HG02938 (cell line): ENCODE measurements around the gene MSL1.

Source experiments
- ATAC-seq: cut with Tn5 transposase; IDR thresholded peaks from one replicate; pipeline ENCODE4 v1.9.1; 2021; ENCODE audit warnings: mild to moderate bottlenecking, moderate library complexity; ENCODE audit not compliant: unreplicated experiment

The MSL1 gene

DNA sequence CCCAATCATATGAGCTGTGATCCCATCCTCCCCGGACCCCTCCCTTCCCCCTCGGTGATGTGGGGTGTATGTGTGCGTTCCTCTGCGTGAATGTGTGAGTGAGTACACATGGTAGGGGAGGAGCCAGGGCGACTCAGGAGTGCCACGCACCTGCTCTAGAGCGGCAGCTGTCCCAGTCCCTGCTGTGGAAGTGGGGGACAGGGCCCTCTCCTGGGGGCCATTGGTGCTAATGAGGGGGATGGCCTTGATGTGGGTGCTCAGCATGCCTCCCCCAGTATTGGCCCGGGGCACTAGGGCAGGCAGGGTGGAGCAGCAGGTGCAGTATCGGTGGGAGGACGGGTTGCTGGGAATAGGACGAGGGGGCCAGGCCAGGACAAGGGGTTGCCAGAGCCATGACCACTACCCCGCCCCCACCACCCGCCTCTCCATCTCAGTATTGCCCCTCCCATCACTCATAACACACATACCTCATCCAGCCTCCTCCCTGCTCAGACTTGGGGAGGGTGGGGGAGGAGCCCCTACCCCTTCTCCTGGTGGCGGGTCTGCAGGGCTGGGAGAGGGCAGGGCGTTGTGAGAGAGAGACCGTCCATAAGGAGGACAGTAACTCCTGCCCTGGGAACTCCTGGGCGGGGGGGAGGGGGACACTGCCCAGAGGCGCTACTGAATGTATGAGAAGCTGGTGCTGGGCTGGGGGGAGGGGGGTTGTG lies 29.9 kb upstream of the MSL1 start:
- no peak for ATAC-seq

DNA sequence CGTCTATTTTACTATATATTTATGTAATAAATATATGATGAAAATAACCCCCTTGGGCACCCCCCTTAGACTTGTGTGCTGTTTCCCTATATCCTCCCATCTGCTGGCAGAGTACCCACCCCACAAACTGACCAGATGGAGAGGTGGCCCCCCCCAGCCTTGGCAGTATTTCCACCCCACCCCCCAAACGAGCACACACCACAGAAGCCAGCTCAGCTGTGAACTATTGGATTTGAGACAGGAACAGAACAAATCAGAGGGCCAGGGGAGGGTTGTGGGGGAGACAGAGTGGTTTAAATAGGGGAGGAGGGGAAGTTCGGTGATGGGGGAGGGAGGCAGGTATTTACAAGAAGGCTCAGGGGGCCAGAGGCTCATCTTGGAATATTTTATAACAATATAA lies 29.2 kb upstream of the MSL1 start:
- no peak for ATAC-seq

DNA sequence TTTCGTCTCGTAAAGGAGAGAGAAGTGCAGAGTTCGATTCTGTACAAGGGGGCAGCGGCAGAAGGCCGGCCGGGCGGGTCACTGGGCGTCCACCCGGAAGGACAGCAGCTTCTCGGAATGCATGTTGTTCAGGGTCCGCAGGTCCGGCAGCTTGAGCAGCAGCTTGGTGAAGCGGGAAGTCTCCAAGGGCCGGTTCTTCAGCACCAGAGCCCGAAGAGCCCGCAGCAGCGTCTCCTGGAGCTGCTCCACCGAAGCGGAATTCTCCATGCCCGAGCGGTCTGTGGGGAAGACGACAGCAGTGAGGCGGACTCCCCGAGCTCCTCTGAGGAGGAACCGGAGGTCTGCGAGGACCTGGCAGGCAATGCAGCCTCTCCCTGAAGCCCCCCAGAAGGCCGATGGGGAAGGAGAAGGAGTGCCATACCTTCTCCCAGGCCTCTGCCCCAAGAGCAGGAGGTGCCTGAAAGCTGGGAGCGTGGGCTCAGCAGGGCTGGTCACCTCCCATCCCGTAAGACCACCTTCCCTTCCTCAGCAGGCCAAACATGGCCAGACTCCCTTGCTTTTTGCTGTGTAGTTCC lies 28.7 kb upstream of the MSL1 start:
- ATAC-seq, result no peak

DNA sequence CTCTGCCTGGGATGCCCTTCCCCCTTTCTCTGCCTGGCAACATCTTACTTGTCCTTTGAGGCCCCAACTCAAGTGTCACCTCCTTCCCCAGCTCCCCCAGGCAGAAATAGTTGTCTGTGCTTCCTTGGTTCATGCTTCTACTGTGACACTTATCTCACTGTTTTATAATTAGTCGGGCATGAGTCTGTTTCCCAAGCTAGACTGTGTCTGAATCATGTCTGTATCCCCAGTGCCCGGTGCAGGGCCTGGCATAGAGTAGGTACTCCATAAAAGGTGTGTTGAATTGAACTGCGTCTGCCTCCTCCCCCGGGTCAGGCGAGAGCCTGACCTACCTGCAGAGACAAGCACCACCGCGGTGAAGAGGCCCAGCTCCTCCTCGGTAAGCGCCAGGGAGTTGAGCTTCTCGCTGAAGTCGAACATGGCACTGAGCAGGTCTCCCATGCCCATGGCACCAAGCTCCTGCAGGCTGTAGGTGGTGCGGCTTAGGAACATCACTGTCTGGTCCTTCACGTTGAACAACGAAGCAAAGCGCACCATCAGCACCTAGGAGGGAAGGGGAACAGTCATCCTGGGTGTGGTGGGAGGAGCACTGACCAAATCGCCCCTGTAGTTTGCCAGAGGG lies 28.1 kb upstream of the MSL1 start:
- ATAC-seq, result no peak

DNA sequence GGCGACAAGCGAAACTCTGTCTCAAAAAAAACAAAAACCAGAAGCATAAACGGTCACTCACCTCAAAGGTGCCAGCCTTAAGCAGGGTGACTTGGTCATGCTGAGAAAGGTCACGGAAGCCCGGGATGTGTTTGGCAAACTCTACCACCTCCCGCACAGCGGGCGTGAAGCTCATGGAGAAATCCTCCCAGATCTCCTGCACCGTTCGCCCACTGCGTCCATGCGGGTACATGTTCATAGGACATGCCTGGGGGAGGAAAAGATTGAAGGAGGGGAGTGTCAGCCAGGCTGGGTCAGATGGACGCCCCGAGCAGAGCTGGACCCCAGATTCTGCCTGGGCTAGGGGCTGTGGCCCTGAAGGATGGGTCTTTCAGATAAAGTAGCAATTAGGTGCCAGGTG lies 26.9 kb upstream of the MSL1 start:
- no peak for ATAC-seq

DNA sequence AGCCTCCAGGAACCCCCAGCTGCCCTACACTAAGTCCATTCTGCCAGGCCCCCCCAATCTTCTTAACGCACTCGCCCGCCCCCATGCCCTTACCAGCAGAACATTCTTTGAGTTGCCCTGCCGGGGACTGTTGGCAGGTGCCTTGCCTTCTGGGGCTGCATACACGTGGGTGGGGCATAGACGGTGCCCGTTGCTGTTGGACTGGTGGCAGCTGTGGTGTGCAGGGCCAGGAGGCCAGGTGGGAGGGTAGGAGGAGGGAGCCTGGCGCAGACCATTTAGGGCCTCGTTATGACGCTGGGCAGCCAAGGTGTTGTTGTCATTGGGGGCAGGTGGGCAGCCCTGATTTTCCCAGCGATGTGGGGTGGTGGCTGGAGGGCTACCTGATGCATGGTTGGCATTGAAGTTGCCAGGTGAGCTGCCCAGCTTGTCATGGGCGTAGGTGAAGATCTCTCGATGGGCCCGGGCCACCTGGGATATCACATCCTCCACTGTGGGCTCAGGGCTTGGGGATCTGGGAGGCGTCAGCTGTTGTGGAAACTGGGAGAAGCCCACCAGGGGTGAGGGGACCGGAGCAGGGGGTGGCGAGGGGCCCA lies 26.3 kb upstream of the MSL1 start:
- no peak for ATAC-seq

DNA sequence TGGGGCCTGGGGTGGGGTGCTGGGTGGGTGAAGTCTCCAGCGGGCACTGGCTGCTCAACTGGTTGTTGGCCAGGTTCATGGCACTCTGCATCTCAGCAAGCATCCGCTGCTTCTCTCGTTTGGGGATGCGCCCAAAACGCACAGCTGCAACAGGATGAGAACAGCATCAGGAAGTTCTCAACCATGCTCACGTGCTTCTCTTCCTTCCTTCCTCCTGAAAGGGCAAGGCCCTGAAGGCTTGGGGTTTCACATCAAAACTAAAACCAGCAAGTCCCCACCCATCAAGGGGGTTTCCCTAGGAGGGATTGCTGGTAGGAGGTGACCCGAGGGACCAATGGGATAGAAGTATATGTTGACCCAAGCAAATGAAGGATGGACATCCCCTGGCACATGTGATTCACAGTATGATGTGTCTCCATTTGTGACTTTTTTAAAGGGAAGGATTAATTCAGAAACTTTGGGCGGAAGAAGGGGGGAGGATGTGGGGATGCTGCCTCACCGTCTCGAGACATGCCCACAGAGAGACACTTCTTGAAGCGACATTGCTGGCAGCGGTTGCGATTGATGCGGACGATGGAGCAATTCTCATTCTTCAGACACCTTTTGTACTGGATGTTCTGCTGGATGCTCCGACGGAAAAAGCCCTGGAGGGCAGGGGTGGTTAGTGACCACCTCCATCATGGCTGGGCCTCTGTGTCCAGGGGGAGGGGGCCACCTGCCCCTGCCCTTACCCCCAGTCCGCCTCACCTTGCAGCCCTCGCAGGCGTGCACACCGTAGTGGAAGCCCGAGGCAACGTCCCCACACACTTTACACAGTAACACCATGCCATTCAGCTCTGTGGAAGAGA lies 25.6 kb upstream of the MSL1 start:
- ATAC-seq, result peak; percentile 47

DNA sequence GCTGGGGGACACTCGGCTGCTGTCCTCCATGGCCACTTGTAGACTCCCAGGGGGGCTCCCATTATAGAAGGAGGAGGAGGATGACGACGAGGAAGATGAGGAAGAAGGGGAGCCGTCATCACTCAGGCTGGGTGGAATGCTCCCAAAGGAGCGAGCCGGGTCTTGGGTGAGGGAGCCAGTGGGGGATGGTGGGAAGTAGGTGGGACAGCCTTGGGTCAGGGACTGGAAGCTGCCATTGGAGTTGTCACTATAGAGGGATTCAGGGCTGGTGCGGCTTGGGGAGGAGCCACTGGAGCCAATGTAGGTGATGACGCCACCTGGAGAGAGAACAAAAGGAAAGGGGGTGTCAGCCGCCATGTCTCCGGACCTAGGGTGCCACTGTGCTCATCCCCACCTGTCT lies 24.7 kb upstream of the MSL1 start:
- ATAC-seq, result no peak

DNA sequence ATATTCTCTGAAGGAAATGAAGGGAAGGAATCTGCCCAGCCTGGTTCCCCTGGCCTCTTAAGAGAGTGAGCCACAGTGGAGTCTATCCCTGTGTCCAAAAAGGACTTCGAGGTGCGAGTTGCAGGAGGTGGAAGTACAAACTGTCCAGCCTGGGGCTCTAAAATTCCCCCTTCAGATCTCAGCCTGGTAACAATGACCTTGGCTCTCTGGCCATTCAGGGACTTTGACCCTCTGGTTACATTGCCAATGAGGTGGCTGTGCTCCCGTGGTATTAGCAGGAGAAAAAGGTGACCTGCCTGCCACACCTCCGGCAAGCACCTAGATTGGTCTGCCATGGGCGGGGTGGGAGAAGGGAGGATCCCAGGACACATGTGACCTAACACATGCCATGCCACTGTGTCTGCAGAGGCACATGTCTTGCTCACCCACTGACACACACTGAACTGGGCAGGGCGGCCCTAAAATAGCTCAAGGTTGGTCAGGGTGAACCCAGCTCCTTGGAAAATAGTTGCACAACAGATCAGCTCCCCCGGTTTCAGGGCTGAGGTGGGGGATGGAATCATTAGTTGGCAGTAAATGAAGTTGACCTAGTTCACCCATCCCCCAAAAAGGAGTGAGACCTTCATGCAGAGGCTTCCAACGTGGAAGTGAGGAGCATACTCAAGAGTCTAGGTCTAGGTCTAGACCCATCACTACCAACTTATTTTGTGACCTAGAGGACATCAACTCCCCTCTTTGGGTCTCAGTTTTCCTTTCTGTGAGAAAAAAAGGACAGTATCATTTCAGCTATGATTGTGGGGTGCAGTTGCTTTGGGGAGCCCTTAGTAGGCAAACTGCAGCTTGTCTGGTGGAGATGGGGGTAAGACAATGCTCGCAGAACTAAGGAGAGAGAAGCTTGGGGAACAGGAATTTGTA lies 23.6 kb upstream of the MSL1 start:
- ATAC-seq, result no peak

DNA sequence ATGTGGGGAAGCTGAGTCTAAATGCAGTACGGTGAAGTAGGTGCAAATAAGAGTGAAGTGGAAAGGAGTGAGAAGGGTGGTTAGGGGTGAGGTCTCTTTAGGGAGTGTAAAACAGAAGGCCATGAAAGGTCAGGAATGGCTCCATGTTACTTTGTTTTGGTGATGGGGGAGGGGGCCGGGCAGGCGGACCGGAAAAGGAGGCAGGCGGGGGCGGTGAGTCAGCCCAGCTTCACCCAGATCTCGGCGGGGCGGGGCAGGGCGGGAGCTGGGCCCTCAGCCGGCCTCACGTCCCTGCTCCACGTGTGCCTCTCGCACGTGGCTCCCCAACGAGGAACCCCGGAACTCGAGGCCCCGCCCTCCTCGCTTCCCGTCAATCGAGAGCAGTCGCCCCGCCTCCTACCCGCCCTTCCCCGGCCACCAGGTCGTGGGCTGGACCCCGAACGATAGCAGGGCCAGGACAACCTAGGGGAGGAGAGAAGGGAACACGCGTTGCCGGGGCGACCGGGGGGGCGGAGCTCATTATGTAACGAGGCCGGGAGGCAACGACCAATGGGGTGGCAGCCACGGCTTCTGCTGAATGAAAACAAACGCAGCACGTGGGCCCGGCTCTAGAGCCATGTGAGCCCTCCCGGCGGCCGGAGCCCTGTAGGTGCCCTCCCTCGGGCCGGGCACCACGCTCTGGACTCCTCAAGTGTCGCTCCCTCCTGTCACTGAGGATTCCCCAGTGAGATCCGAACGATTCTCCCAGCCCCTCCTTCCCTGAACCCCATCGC lies 22.7 kb upstream of the MSL1 start:
- peak; percentile 48 for ATAC-seq

DNA sequence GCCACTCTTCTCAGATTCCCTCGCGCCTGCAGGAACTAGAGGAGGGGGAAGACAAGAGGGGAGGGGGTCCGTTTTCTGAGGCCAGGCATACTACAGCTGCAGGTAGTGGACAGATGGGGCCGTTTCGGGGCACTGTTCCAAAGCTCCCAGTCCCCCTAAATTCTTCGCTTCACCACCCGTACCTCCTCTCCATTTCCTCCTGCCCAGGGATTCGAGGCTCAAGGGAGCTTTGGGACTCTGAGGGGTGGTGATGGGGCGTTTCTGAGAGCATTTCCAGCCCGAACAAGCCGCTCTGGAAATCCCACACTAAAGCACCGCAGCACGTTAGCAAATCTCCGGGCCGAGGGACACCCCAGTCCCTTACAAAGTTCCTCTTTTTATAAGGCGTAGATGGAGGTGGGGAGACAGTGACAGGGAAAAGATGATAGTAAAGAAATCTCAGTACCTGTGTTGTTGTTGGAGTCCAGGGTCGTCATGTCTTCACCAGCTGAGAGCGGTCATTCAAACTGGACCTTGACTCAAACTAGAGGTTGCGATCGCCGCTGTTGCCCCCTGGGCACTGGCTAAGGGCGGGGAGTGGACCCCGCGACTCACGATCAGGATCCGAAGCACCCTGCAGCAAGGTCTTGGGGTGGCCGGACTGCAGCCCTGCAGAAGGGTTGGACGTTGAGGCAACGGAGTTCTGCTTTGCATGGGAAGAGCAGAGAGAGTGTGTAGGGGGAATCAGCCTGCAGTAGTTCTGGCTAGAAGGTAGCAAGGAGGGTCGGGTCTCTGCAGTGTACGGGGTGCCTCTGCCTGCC lies 22.0 kb upstream of the MSL1 start:
- no peak for ATAC-seq

DNA sequence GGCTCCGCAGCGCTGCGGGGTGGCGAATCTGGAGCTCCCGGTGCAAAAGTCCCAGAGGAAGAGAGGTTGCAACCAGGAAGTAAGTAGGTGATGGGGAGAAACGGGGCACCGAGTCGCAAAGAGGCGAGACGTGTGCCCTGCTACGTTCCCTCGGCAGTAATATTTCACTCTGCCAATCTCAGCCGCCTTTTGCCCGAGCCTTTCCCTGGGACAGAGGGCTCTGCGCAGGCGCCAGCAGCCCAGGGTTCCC lies 21.4 kb upstream of the MSL1 start, which contains the start of gene NR1D1:
Gene NR1D1 (minus strand): TSS at position 171 of the 250 bp plus-strand sequence. CDS start 495 bp downstream, outside the sequence.
- ATAC-seq, result no peak

DNA sequence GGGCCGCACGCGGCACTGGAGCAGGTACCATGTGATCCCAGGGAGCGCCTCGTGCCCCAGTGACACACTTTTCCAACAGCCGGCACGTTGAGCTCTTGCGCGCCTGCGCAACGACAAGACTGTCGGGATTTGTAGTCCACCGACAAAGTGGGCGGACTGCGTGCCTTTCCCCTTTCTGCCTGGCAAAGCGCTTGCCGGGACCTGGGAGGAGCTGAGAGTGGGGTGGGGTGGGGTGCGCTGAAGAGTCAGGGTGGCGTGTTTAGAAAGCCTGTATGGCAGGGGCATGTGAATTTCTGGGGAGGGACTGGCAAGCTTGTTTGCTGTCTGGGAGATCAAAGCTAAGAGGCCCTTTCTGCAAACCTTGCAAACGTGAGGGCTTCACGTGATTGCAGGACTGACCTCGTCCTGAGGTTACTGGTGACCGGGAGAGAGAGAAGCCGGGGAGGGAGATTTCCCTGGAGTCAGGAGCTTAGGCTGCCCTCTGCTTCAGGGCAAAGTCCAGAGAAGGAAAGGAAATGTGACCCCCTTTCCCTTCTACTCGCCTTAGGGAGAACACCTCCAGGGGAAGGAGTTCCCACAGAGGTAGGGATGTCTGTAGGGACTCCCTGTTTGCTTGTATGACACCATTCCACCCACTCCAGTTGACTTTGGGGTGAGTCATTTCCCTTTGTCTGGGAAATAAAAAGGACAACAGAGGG lies 21.0 kb upstream of the MSL1 start:
- ATAC-seq, result no peak

DNA sequence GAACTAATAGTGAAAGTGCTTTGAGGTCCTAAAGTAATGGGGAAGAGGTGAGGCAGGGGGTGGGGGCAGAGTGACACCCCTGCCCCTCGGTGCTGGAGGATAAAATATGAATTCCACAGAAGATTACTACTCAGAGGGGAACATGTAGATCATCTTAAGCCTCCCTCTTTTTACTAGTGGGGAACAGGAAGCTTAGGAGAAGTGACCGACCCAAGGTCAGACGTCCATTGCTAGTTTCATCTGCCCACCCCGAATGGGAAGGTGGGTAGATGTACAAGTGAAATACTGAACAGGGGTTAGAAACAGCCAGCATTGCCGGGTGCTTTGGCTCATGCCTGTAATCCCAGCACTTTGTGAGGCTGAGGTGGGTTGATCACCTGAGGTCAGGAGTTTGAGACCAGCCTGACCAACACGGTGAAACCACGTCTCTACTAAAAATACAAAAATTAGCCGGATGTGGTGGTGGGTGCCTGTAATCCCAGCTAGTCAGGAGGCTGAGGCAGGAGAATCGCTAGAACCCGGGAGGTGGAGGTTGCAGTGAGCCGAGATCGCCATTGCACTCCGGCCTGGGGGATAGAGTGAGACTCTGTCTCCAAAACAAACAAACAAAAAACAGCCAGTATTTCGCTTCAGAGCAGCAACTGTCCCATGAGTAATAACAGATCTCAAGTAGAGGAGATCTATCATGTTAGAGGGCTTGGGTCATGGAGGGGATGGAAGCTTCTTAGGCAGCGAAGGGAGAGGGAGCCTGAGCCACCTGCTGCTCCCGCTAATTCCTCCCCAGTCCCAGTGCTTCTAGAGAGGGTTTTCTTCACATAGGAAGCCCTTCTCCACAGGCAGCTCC lies 20.2 kb upstream of the MSL1 start:
- no peak for ATAC-seq

DNA sequence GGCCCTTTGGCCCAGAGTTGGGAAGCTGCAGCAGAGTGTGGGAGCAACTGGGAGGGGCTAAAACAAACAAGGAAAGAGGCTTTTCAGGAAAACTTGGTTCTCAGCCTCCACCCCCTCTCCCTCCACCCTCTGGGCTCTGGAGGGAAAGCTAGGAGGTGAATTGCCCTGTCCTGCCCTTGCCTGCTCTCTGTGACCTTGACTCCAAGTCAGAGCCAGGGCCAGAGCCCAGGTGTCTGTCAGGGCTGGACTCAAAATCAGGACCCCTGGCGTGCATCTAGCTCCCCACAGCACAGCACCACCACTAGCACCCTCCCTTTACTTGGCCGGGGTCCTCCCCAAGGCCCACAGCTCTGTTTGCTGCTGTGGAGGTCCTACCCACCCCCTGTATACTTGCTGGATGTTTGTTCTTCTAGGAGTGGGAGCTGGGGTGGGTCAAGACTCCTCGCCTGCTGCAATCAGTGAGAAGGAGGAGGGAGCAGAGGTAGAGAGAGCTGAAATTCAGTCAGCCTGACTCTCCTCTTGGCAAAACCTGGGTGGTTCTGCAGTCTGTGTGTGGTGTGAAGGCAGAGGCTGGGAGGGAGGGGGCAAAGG lies 18.6 kb upstream of the MSL1 start:
- ATAC-seq, result no peak

DNA sequence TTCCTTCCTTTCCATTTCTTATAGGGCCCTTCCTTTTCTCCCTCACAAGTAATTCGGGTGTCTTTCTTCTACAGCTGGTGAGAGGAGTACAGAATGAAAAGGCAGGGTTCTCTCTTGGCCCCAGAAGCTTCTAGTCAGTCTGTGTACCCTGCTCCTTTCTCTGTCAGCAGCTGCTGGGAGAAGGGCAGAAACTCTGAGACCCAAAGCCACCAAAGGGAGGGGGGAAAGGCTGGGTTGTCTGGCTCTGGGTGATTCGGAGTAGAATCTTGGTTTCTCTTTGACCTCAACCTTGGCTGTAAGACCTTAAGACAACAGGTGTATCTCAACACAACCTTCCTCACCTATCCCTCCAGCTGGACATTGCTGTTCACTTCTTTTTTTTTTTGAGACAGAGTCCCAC lies 18.1 kb upstream of the MSL1 start:
- no peak for ATAC-seq
